SK-N-SH (cell line): Measurements from ENCODE around the gene INO80D. TPM values are rescaled to one million over a fixed set of nuclear protein-coding genes. Genes with fewer than 3 reads are reported as not detected.

Source experiments
- CTCF ChIA-PET: fragments of 300-600, 350-600 bp; formaldehyde crosslinking; extraction: SDS; loops from one replicate; lab custom pipeline; 2021; lab: Yijun Ruan, JAX
- POLR2A ChIA-PET: fragments of 350-600 bp; sonication (Branson Sonifier 250); formaldehyde crosslinking; extraction: SDS; loops from one replicate; lab custom pipeline; 2020; ENCODE audit warnings: antibody characterized with exemption, inconsistent platforms; lab: Yijun Ruan, JAX
- DNase-seq: peaks from one replicate; pipeline ENCODE4 v3.0.0; 2012
- H2AFZ ChIP-seq: fragments of 200-600 bp; sonication (generic); 2 replicates; pipeline ENCODE4 v1.8.1; 2016; ENCODE audit warnings: antibody characterized with exemption, mild to moderate bottlenecking, low read depth
- H3F3A ChIP-seq: fragments of 200-600 bp; sonication (generic); replicated peaks from 2 replicates; pipeline ENCODE3; 2016; ENCODE audit warnings: antibody characterized with exemption, mild to moderate bottlenecking; ENCODE audit not compliant: insufficient read depth
- H3K27ac ChIP-seq, 2 experiments: fragments of 200-500 bp in 1 of 2; fragments of 200-600 bp in 1 of 2; sonication (Bioruptor generic) in 1 of 2; sonication (generic), shearing (Covaris generic) in 1 of 2; 2 replicates each; pipeline versions ENCODE4 v1.5.1 to v1.6.1; 2014 to 2016; ENCODE audit warnings: low read depth in 2 of 2, inconsistent platforms in 1 of 2, low read length in 1 of 2, mild to moderate bottlenecking in 1 of 2, mixed read lengths in 1 of 2
- H3K27me3 ChIP-seq: fragments of 200-600 bp; sonication (generic), shearing (Covaris generic); 2 replicates; pipeline ENCODE4 v1.6.1; 2016; ENCODE audit warnings: mixed run types; ENCODE audit not compliant: insufficient read depth
- H3K36me3 ChIP-seq, 2 experiments: fragments of 200-500 bp in 1 of 2; fragments of 200-600 bp in 1 of 2; sonication (Bioruptor generic) in 1 of 2; sonication (generic) in 1 of 2; replicated peaks in 1 of 2; 2 replicates each; pipeline versions ENCODE3 to v1.5.1; 2014 to 2016; ENCODE audit warnings: low read length in 1 of 2, mild to moderate bottlenecking in 1 of 2; ENCODE audit not compliant: insufficient read depth in 2 of 2, control insufficient read depth in 1 of 2
- H3K4me1 ChIP-seq, 2 experiments: fragments of 200-500 bp in 1 of 2; fragments of 200-600 bp in 1 of 2; sonication (Bioruptor generic) in 1 of 2; sonication (generic), shearing (Covaris generic) in 1 of 2; 2 replicates each; pipeline versions ENCODE4 v1.5.1 to v1.6.1; 2014 to 2016; ENCODE audit warnings: low read depth in 1 of 2, low read length in 1 of 2, mixed run types in 1 of 2; ENCODE audit not compliant: insufficient read depth in 2 of 2, control insufficient read depth in 1 of 2
- H3K4me2 ChIP-seq: fragments of 200-600 bp; sonication (generic), shearing (Covaris generic); 2 replicates; pipeline ENCODE4 v1.6.1; 2017; ENCODE audit warnings: mixed run types
- H3K4me3 ChIP-seq, 2 experiments: fragments of 200-500 bp in 1 of 2; fragments of 200-600 bp in 1 of 2; sonication (Bioruptor generic) in 1 of 2; sonication (generic), shearing (Covaris generic) in 1 of 2; 2 replicates each; pipeline versions ENCODE4 v1.5.1 to v1.8.1; 2014 to 2016; ENCODE audit warnings: low read depth in 2 of 2, inconsistent platforms in 1 of 2, low read length in 1 of 2, mild to moderate bottlenecking in 1 of 2, mixed read lengths in 1 of 2, moderate library complexity in 1 of 2
- H3K79me2 ChIP-seq: fragments of 200-600 bp; sonication (generic); 2 replicates; pipeline ENCODE4 v1.8.1; 2017; ENCODE audit warnings: mild to moderate bottlenecking; ENCODE audit not compliant: insufficient read depth
- H3K9ac ChIP-seq: fragments of 200-600 bp; sonication (generic); 2 replicates; pipeline ENCODE4 v1.6.1; 2017; ENCODE audit warnings: mixed run types
- H3K9me2 ChIP-seq: fragments of 200-600 bp; sonication (generic); 2 replicates; pipeline ENCODE4 v1.6.1; 2017; ENCODE audit warnings: mixed run types
- H3K9me3 ChIP-seq: fragments of 200-600 bp; sonication (generic); 2 replicates; pipeline ENCODE4 v1.6.1; 2017; ENCODE audit warnings: mixed run types, mild to moderate bottlenecking, moderate library complexity
- H4K20me1 ChIP-seq: fragments of 200-600 bp; sonication (generic); 2 replicates; pipeline ENCODE4 v1.6.1; 2017; ENCODE audit warnings: mild to moderate bottlenecking, mixed run types; ENCODE audit not compliant: insufficient read depth
- EZH2phosphoT487 ChIP-seq: fragments of 200-600 bp; sonication (generic); IDR thresholded peaks from 2 replicates; pipeline ENCODE4 v1.6.1; 2017; ENCODE audit warnings: low read depth, mixed run types, mild to moderate bottlenecking, antibody characterized with exemption, moderate library complexity, borderline replicate concordance
- FOSL2 ChIP-seq: IDR thresholded peaks from 2 replicates; pipeline ENCODE4 v1.4.0; 2012; ENCODE audit warnings: low read depth, mild to moderate bottlenecking, moderate library complexity, borderline replicate concordance
- FOXJ3 ChIP-seq: sonication (generic); formaldehyde crosslinking; IDR thresholded peaks from 2 replicates; pipeline ENCODE4 v1.5.1; 2020; ENCODE audit warnings: mild to moderate bottlenecking, missing genetic modification reagents
- MEF2A ChIP-seq: IDR thresholded peaks from 2 replicates; pipeline ENCODE4 v1.4.0; 2012; ENCODE audit warnings: low read depth, borderline replicate concordance
- MXI1 ChIP-seq: IDR thresholded peaks from 2 replicates; pipeline ENCODE4 v1.6.1; 2012; ENCODE audit warnings: mild to moderate bottlenecking, low read depth, low read length, improper control_type of control experiment
- NFIC ChIP-seq: IDR thresholded peaks from 2 replicates; pipeline ENCODE4 v1.4.0; 2012; ENCODE audit warnings: borderline replicate concordance
- NRF1 ChIP-seq: IDR thresholded peaks from 2 replicates; pipeline ENCODE4 v1.6.1; 2012; ENCODE audit warnings: low read depth, mild to moderate bottlenecking, low read length
- POLR2AphosphoS5 ChIP-seq: IDR thresholded peaks from 2 replicates; pipeline ENCODE4 v1.6.1; 2012; ENCODE audit warnings: low read depth, low read length
- RAD21 ChIP-seq: IDR thresholded peaks from 2 replicates; pipeline ENCODE4 v1.6.1; 2012; ENCODE audit warnings: mild to moderate bottlenecking, low read length
- RCOR1 ChIP-seq: fragments of 150-350 bp; IDR thresholded peaks from 2 replicates; pipeline ENCODE4 v1.6.1; 2017; ENCODE audit warnings: antibody characterized with exemption, low read length
- RXRA ChIP-seq: IDR thresholded peaks from 2 replicates; pipeline ENCODE4 v1.4.0; 2012; ENCODE audit warnings: low read depth, mild to moderate bottlenecking, borderline replicate concordance
- SIN3A ChIP-seq: IDR thresholded peaks from 2 replicates; pipeline ENCODE4 v1.6.1; 2012; ENCODE audit warnings: low read depth, mild to moderate bottlenecking, low read length, moderate library complexity, borderline replicate concordance
- SMC3 ChIP-seq: IDR thresholded peaks from 2 replicates; pipeline ENCODE4 v1.6.1; 2012; ENCODE audit warnings: low read depth, low read length, improper control_type of control experiment
- TCF12 ChIP-seq: IDR thresholded peaks from 2 replicates; pipeline ENCODE4 v1.4.0; 2012
- TEAD4 ChIP-seq: IDR thresholded peaks from 2 replicates; pipeline ENCODE4 v1.4.0; 2012; ENCODE audit warnings: mild to moderate bottlenecking, borderline replicate concordance; ENCODE audit not compliant: insufficient read depth
- USF1 ChIP-seq: IDR thresholded peaks from 2 replicates; pipeline ENCODE4 v1.4.0; 2012; ENCODE audit warnings: low read depth, borderline replicate concordance
- YY1 ChIP-seq: IDR thresholded peaks from 2 replicates; pipeline ENCODE4 v1.4.0; 2012; ENCODE audit warnings: low read depth, mild to moderate bottlenecking
- WGBS: methylation state at CpG from one replicate; pipeline ENCODE4 v1.1.6; 2017; ENCODE audit warnings: low lambda C conversion rate; 5-methylcytosine and 5-hydroxymethylcytosine counted together
- polyA plus RNA-seq, 3 experiments: library from polyadenylated mRNA; depleted of rRNA; stranded (reverse); fragments of >200 nt; gene quantifications; 2 replicates each; pipeline ENCODE4 v1.2.3, GENCODE V29; 2012
- TF ChIP-seq, protein P1 (sequence below): IDR thresholded peaks from 2 replicates; pipeline ENCODE4 v1.4.0; 2012; ENCODE audit warnings: low read depth
- TF ChIP-seq, protein P2 (sequence below): fragments of 200-600 bp; sonication (generic); IDR thresholded peaks from 2 replicates; pipeline ENCODE4 v1.6.1; 2017; ENCODE audit warnings: antibody characterized with exemption, mild to moderate bottlenecking, moderate library complexity

INO80D gene
- polyA plus RNA-seq, 1 of the 3 experiments (the other 2 are of a cell fraction), result 0.69 TPM

GRCh38 chr2:205994344-205994743, 91.6 kb downstream of the INO80D start (continued):
- TF ChIP-seq NRF1, result no peak
- no peak for TF ChIP-seq FOXJ3 (CRISPR knock-in tag)

- Histone ChIP-seq H3K4me1 (no peaks in the 10 kb centered on the region), H4K20me1 (no peaks in the 10 kb centered on the region), H3K36me3 (peaks cover 6 to 7% of the 10 kb centered on the region in 2 experiments)
- TF ChIP-seq, protein P1, sequence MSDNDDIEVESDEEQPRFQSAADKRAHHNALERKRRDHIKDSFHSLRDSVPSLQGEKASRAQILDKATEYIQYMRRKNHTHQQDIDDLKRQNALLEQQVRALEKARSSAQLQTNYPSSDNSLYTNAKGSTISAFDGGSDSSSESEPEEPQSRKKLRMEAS, result no peak
- TF ChIP-seq FOXJ3 (CRISPR knock-in tag) (no peak), NRF1 (no peak), TCF12 (no peak), NFIC (no peak), YY1 (no peak), RCOR1 (no peak), RXRA (no peak), SIN3A (no peak), MXI1 (no peak), FOSL2 (no peak)
- TF ChIP-seq, protein P2, sequence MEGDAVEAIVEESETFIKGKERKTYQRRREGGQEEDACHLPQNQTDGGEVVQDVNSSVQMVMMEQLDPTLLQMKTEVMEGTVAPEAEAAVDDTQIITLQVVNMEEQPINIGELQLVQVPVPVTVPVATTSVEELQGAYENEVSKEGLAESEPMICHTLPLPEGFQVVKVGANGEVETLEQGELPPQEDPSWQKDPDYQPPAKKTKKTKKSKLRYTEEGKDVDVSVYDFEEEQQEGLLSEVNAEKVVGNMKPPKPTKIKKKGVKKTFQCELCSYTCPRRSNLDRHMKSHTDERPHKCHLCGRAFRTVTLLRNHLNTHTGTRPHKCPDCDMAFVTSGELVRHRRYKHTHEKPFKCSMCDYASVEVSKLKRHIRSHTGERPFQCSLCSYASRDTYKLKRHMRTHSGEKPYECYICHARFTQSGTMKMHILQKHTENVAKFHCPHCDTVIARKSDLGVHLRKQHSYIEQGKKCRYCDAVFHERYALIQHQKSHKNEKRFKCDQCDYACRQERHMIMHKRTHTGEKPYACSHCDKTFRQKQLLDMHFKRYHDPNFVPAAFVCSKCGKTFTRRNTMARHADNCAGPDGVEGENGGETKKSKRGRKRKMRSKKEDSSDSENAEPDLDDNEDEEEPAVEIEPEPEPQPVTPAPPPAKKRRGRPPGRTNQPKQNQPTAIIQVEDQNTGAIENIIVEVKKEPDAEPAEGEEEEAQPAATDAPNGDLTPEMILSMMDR, result no peak
- TF ChIP-seq, all 33 proteins: peak for 0
- peaks cover 4% of the 10 kb centered on the region for H3F3A ChIP-seq
- H3K4me3 ChIP-seq, result no peak overlapping the region
- 94% methylated on average over 2 of the region's 2 CpGs for WGBS
- H3K27ac ChIP-seq, result no peak overlapping the region
- CTCF ChIA-PET, result no interaction called here
- no peak overlapping the region for H3K4me2 ChIP-seq
- H3K79me2 ChIP-seq, result no peaks in the 10 kb centered on the region
- POLR2A ChIA-PET, result no interaction called here
- H2AFZ ChIP-seq, result no peak overlapping the region
- no peak overlapping the region for H3K9ac ChIP-seq
- H3K27me3 ChIP-seq, result no peaks in the 10 kb centered on the region
- no peak for DNase-seq
- no peaks in the 10 kb centered on the region for H3K9me3 ChIP-seq
- H3K9me2 ChIP-seq, result no peaks in the 10 kb centered on the region
These were observed 95.9 kb downstream of the INO80D start for GRCh38 chr2:205990104-205990503.

DNA sequence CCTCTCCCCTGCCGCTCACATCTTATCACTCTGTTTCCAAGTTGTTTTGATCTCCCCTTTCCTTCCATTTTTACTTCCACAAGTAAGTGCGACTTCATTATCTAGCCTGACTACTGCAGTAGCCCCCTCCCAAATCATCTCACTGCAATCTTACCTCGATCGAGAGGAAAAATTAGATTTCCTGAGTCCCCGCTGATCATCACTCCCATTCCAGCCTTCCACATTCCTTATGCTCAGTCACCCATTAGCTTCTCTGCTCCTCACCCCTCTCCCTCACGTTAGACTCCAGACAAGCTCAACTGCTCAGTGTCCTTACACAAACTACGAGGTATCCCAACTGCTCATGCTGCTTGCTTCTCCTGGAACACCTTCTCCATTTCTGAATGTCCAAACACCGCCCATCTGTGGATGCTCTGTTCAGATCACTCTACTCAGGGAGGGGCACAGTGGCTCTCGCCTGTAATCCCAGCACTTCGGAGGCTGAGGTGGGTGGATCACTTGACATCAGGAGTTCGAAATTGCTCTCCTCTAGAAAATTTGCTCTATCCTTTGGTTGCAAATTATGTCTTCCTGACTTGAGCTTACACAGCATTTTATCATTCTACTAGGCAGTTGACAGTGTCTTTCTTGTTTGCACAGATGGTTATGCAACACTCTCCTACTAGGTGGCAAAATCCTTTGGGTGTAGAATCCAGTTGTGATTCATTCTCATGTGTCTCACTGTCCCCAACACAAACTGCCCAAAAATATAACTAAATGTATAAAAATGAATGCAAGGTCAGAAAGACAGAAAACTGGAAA, 96.5 kb downstream of the INO80D start:
- WGBS, result 90% methylated on average over 11 of the region's 11 CpGs
- CTCF ChIA-PET, result interaction anchor here (1.2 to 2.1 kb wide), 3 partner anchors 9 to 41 kb away, joined by 4 to 5 read pairs (median 5); no protein-coding TSS in a partner anchor
- no peak for DNase-seq
- Histone ChIP-seq H3K9ac (no peak overlapping the region), H3K4me2 (no peak overlapping the region), H2AFZ (no peak overlapping the region), H4K20me1 (no peaks in the 10 kb centered on the region), H3K4me1 (no peaks in the 10 kb centered on the region), H3K4me3 (no peak overlapping the region), H3K9me3 (no peaks in the 10 kb centered on the region), H3K79me2 (no peaks in the 10 kb centered on the region), H3K27ac (no peak overlapping the region), H3K9me2 (no peaks in the 10 kb centered on the region), H3K27me3 (no peaks in the 10 kb centered on the region), H3F3A (peaks cover 4% of the 10 kb centered on the region), H3K36me3 (peaks cover 6% of the 10 kb centered on the region in 2 experiments)
- TF ChIP-seq FOXJ3 (CRISPR knock-in tag), result no peak
- no peak for TF ChIP-seq MXI1
- no peak for TF ChIP-seq NRF1
- TF ChIP-seq MEF2A, result no peak
- TF ChIP-seq TEAD4, result no peak
- TF ChIP-seq FOSL2, result no peak
- no peak for TF ChIP-seq RAD21
- no peak for TF ChIP-seq RXRA
- TF ChIP-seq, protein P2, result no peak
- TF ChIP-seq YY1, result no peak
- no peak for TF ChIP-seq POLR2AphosphoS5
- TF ChIP-seq NFIC, result no peak
- no peak for TF ChIP-seq TCF12
- no peak for TF ChIP-seq USF1
- no peak for TF ChIP-seq EZH2phosphoT487
- no peak for TF ChIP-seq SMC3
- POLR2A ChIA-PET, result no interaction called here
